Activated CD4-positive, alpha-beta T cell treated with anti-CD3 and anti-CD28 coated beads, Interleukin-2, amount 50 U/mL, for 1 hour (primary cell): ENCODE measurements around the gene RIMKLB.
"Not testable (repeated sequence)": the region's sequence is repeated elsewhere in the genome, so short reads cannot be mapped to it uniquely, and the experiment has no call there.

Experiments used
- DNase-seq: peaks from one replicate; pipeline ENCODE4 v3.0.0-alpha.2; 2020

Gene RIMKLB

GRCh38 chr12:8820676-8821407 is 123.1 kb downstream of the RIMKLB start:
- DNase-seq = not testable (repeated sequence)

GRCh38 chr12:8821591-8821990 is 123.8 kb downstream of the RIMKLB start:
- DNase-seq = no peak

DNA sequence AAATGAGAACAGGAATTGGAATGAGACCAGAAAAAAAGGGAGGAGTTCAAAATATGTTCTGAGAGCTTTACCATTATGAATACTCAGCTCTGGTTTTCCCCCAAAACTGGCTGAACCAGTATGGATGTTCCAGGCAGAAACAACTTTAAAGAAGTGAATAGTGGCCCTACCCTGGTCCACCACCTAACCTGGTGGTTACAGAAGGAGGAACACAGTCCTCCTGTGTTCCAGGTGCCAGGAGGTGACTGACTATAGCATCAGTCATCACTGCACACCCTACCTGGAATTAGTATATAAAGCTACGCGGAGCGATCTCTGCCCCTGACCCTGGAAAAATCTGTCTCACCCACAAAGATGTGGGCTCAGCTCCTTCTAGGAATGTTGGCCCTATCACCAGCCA is 124.5 kb downstream of the RIMKLB start, which contains the start of gene A2ML1:
Gene A2ML1 (plus strand): TSS at position 324 of the 400 bp plus-strand sequence. CDS start 31 bp downstream, at position 355.
- no peak for DNase-seq

- no peak for DNase-seq
Observed at GRCh38 chr12:8823565-8824300, 125.9 kb downstream of the RIMKLB start.

DNA sequence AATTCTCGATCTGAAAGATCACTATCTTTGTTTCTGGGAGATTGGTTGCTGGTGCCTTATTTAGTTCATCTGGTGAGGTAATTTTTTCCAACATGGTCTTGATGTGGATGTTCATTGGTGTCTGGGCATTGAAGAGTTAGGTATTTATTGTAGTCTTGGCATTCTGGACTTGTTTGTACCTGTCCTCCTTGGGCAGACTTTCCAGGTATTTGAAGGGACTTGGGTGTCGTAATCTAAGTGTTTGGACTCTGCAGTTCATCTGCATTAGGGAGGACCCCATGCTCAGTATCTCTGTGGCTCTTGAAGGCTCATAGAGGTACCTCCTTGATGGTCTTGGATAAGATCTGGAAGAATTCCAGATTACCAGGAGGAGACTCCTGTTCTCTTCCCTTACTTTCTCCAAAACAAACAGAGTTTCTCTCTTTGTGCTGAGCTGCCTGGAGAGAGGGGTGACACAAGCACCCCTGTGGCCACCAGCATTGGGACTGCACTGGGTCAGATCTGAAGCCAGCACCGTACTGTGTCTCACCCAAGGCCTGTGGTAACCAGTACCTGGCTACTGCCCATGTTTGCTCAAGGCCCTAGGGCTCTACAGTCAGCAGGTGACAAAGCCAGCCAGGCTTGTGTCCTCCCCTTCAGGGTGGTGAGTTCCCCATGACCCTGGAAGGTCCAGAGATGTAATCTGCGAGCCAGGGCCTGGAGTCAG is 129.9 kb downstream of the RIMKLB start:
- no peak for DNase-seq

DNA sequence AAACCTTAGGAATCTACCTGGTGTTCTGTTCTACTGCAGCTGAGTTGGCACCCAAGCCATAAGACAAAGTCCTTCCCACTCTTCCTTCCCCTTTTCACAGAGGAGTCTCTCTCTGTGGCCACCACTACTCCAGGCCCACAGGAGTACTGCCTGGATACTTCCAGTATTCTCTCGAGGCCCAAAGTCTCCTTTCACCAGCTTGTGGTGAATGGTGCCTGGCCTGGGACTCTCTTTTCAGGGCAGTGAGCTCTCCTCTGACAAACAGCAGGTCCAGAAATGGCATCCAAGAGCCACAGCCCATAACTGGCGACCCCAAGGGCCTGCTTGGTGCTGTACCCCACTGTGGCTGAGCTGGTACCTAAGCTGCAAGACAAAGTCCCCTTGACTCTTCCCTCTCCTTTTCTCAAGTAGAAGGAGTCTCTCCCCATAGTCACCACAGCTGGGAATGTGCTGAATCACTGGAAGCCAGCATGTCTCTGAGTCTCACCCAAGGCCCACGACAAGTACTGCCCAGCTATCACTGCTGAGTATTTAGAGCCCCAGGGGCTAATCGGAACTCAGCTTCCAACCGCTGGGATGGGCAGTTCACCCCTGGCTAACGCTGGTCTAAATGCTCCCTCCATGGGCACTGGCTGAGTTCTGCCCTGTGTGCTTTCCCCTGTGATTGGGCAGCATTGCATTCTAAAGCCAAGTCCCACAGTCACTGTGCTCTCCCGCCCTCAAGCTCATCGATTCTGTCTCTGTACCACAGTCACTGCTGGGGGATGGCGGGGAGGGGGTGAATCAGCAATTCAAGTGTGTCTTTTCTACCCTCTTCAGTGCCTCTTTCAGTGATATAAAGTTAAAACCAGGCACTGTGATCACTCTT is 130.7 kb downstream of the RIMKLB start:
- no peak for DNase-seq

DNA sequence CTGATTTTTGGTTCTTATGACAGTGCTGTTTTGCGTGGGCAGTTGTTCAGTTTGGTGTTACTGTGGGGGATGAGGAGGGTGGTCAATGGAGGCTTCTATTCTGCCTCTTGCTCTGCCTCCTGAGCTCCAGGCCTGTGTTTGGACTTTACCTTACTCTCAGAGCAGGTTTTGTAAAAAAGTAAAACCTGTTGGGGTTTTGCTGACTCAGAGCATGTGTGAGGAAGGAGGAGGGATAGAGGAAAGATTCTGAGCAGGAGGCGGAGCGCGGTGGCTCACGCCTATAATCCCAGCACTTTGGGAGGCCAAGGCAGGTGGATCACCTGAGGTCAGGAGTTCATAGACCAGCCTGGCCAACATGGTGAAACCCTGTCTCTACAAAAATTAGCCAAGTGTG is 131.3 kb downstream of the RIMKLB start:
- no peak for DNase-seq

DNA sequence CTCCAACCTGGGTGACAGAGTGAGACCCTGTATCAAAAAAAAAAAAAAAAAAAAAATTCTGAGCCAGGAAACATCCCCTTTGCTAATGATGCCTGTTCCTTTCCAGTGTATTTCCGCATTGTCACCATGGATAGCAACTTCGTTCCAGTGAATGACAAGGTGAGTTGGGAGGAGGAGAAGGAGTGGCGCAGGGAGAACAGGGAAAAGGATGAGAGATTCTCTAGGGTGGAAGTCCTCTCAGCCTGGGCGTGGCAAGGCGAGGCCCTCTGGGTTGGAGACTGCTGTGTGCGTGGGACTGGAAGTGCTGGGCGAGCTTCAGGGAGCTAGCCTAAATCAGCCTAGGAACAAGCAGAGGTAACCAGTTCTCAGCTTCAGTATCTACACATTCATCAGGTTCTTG is 131.8 kb downstream of the RIMKLB start:
- DNase-seq = no peak

- DNase-seq = no peak
Observed at GRCh38 chr12:8831116-8831515, 133.3 kb downstream of the RIMKLB start.

GRCh38 chr12:8832500-8832899 is 134.7 kb downstream of the RIMKLB start:
- no peak for DNase-seq
